Stimulated activated CD4-positive, alpha-beta T cell treated with anti-CD3 and anti-CD28 coated beads, Interleukin-1b, Interleukin-23, amount 100 ng/mL, for 4 hours (primary cell): ENCODE measurements around the gene ANXA2R.
"Not testable (repeated sequence)": the region's sequence is repeated elsewhere in the genome, so short reads cannot be mapped to it uniquely, and the experiment has no call there.

Source experiments
- DNase-seq, 2 donors: peaks; one replicate each; pipeline ENCODE4 v3.0.0-alpha.2; 2020; ENCODE audit warnings: low read depth in 2 of 2

The ANXA2R gene

GRCh38 chr5:43033841-43034590 lies 6.1 kb downstream of the ANXA2R start:
- no peak for DNase-seq

- DNase-seq, result no peak
Measured at GRCh38 chr5:43027054-43027785, 12.9 kb downstream of the ANXA2R start.

- DNase-seq, result not testable (repeated sequence)
Measured at GRCh38 chr5:43025184-43025950, 14.8 kb downstream of the ANXA2R start.

- no peak for DNase-seq
Measured at GRCh38 chr5:43024217-43024616, 15.9 kb downstream of the ANXA2R start.

GRCh38 chr5:43021151-43021550 lies 19.0 kb downstream of the ANXA2R start:
- no peak for DNase-seq

GRCh38 chr5:43020399-43020746 lies 19.7 kb downstream of the ANXA2R start:
- no peak for DNase-seq

GRCh38 chr5:43019614-43020398 lies 20.3 kb downstream of the ANXA2R start:
- DNase-seq, result peak; percentile 57 to 76

- no peak for DNase-seq
Measured at GRCh38 chr5:43019291-43019613, 20.9 kb downstream of the ANXA2R start.

GRCh38 chr5:43017428-43017815 lies 22.7 kb downstream of the ANXA2R start:
- no peak for DNase-seq

GRCh38 chr5:43016217-43016779 lies 23.8 kb downstream of the ANXA2R start:
- DNase-seq, result no peak

GRCh38 chr5:43014522-43014921 lies 25.6 kb downstream of the ANXA2R start:
- DNase-seq, result no peak

- no peak for DNase-seq
Measured at GRCh38 chr5:43010935-43011315, 29.2 kb downstream of the ANXA2R start.

- peak; percentile 85 to 91 for DNase-seq
Measured at GRCh38 chr5:43008363-43009153, 31.6 kb downstream of the ANXA2R start.

GRCh38 chr5:43007911-43008362 lies 32.2 kb downstream of the ANXA2R start:
- peak; percentile 59 to 68 for DNase-seq

- DNase-seq, result peak; percentile 62 to 72
Measured at GRCh38 chr5:43007246-43007910, 32.7 kb downstream of the ANXA2R start.

- DNase-seq, result no peak
Measured at GRCh38 chr5:43006424-43007202, 33.5 kb downstream of the ANXA2R start.

- no peak for DNase-seq
Measured at GRCh38 chr5:43005031-43005430, 35.1 kb downstream of the ANXA2R start.

- no peak for DNase-seq
Measured at GRCh38 chr5:43001748-43002147, 38.4 kb downstream of the ANXA2R start.

- no peak for DNase-seq
Measured at GRCh38 chr5:43000914-43001313, 39.2 kb downstream of the ANXA2R start.
